Bronchial epithelial cell (primary cell): ENCODE data around the gene GPR148. TPM values are rescaled to one million over a fixed set of nuclear protein-coding genes. Genes with fewer than 3 reads are reported as not detected.

ENCODE experiments used
- DNase-seq: peaks from one replicate; pipeline ENCODE4 v3.0.0-alpha.2; 2010; ENCODE audit warnings: low read depth
- FAIRE-seq: peaks from 2 replicates; lab custom pipeline; 2011; peaks lifted over from hg19 to GRCh38; lab: Jason Lieb, UNC
- H3K27me3 ChIP-seq: 2 replicates; pipeline ENCODE4 v1.5.1; 2011; ENCODE audit warnings: low read length; ENCODE audit not compliant: control insufficient read depth, insufficient read depth
- H3K36me3 ChIP-seq: 2 replicates; pipeline ENCODE4 v1.5.1; 2011; ENCODE audit warnings: low read length; ENCODE audit not compliant: control insufficient read depth, insufficient read depth
- H3K4me3 ChIP-seq: 2 replicates; pipeline ENCODE4 v1.5.1; 2011; ENCODE audit warnings: mild to moderate bottlenecking, low read depth, low read length, control low read depth
- CTCF ChIP-seq: IDR thresholded peaks from 2 replicates; pipeline ENCODE4 v1.5.1; 2011; ENCODE audit warnings: mild to moderate bottlenecking, moderate library complexity, low read length, control low read depth, inconsistent platforms; ENCODE audit not compliant: insufficient read depth, severe bottlenecking
- total RNA-seq: library from RNA; depleted of rRNA; stranded (reverse); fragments of >200 nt; gene quantifications from 2 replicates; pipeline ENCODE4 v1.2.1, GENCODE V29; 2014

The GPR148 gene
- total RNA-seq, 1 donor from 2014 or later, result not detected

- Histone ChIP-seq H3K27me3 (peaks cover 3% of the 10 kb centered on the region), H3K4me3 (no peak overlapping the region), H3K36me3 (no peaks in the 10 kb centered on the region)
- DNase-seq, result no peak
- no peak for FAIRE-seq
- no peak for TF ChIP-seq CTCF
Measured at GRCh38 chr2:130743278-130743677, 14.4 kb downstream of the GPR148 start.

GRCh38 chr2:130744287-130745117 lies 15.6 kb downstream of the GPR148 start:
- no peak for FAIRE-seq
- no peaks in the 10 kb centered on the region for H3K36me3 ChIP-seq
- DNase-seq, result no peak
- peaks cover 3% of the 10 kb centered on the region for H3K27me3 ChIP-seq
- no peak for TF ChIP-seq CTCF
- H3K4me3 ChIP-seq, result no peak overlapping the region

- no peak for DNase-seq
- no peak for FAIRE-seq
- Histone ChIP-seq H3K27me3 (no peaks in the 10 kb centered on the region), H3K4me3 (no peak overlapping the region), H3K36me3 (no peaks in the 10 kb centered on the region)
- no peak for TF ChIP-seq CTCF
Measured at GRCh38 chr2:130749078-130749477, 20.2 kb downstream of the GPR148 start.

DNA sequence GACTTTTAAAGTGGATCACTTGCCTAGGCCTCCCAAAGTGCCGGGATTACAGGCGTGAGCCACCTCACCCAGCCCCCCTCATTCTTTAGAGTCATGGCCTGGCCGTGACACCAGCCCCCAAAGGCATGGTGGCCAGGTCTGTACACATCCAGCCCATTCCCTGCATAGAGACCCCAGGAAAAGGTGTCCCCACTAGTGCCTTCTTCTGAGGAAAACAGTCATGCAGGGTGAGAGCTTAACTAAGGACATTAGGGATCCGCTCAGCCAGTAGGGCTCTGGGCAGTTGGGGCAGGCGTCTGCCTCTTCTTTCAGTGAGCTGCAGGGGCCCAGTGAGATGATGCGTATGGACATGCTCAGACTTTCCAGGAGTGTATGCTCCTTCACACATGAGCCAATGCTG lies 20.8 kb downstream of the GPR148 start:
- DNase-seq, result no peak
- TF ChIP-seq CTCF, result no peak
- Histone ChIP-seq H3K36me3 (no peaks in the 10 kb centered on the region), H3K27me3 (no peaks in the 10 kb centered on the region), H3K4me3 (no peak overlapping the region)
- no peak for FAIRE-seq

GRCh38 chr2:130754811-130755210 lies 25.9 kb downstream of the GPR148 start:
- no peak for TF ChIP-seq CTCF
- Histone ChIP-seq H3K4me3 (no peak overlapping the region), H3K27me3 (peaks cover 22% of the 10 kb centered on the region), H3K36me3 (no peaks in the 10 kb centered on the region)
- no peak for FAIRE-seq
- no peak for DNase-seq
